Measurements from ENCODE around the gene RAG2. TPM values are rescaled to one million over a fixed set of nuclear protein-coding genes. Genes with fewer than 3 reads are reported as not detected.

RAG2 gene
- total RNA-seq, 1 donor from 2014 or later, result not detected

- no peak within 1 kb of the TSS for H3K4me3 Mint-ChIP-seq (ENCODE audit: unreplicated experiment)
- TF ChIP-seq CTCF (IDR thresholded peaks at IDR 0.05; ENCODE audit: partially characterized antibody, unreplicated experiment), result no peak
- H3K4me1 Mint-ChIP-seq (ENCODE audit: low read depth, unreplicated experiment), result peaks cover 9% of the 10 kb centered on the region
- no peak within 1 kb of the TSS for H3K27ac Mint-ChIP-seq (ENCODE audit: unreplicated experiment)
- no peaks in the 10 kb centered on the region for H3K36me3 Mint-ChIP-seq (ENCODE audit: unreplicated experiment)
- peaks cover 8% of the 10 kb centered on the region for H3K27me3 Mint-ChIP-seq (ENCODE audit: unreplicated experiment)
- peaks cover 2% of the 10 kb centered on the region for H3K9me3 Mint-ChIP-seq (ENCODE audit: unreplicated experiment)
- no peak for DNase-seq
Observed at GRCh38 chr11:36567694-36568093, 30.3 kb downstream of the RAG2 start, which contains the start of gene RAG1. Gene RAG1 (plus strand): TSS chr11:36568007. CDS start chr11:36573305, 5,298 bp downstream.

DNA sequence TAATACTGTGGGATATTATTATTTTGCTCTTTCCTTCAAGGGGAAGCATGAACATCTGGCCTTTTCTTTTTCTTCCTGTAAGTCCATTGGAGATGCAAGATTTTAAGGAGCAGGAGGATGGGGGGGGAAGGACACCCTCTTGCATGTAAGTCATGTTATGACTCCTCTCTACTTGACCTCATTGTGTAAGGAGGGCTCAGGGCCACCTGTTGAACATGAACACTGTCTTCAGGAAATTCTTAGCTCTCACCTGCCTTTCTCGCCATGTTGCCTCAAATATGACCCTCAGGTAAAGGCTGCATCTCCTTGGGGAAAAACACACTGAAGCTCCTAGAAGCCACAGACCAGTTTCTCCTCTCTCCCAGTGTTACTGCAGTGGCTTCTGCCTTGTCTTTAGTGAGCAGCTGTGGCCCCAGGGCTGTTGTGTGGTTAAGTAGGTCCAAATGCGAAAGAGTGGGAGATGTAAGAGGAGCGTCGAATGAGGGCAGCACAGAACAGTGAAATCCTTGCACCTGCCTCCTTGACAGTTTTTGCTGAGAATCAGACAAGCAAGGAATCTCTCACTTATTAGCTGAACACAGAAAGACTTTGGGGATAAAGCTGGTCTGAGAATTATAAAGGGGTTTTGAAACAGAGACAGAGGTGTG, 31.5 kb downstream of the RAG2 start:
- H3K27me3 Mint-ChIP-seq (ENCODE audit: unreplicated experiment), result peaks cover 8% of the 10 kb centered on the region
- H3K4me1 Mint-ChIP-seq (ENCODE audit: low read depth, unreplicated experiment), result peaks cover 9% of the 10 kb centered on the region
- no peaks in the 10 kb centered on the region for H3K36me3 Mint-ChIP-seq (ENCODE audit: unreplicated experiment)
- H3K27ac Mint-ChIP-seq (ENCODE audit: unreplicated experiment), result no peak overlapping the region
- no peak for DNase-seq
- no peak overlapping the region for H3K4me3 Mint-ChIP-seq (ENCODE audit: unreplicated experiment)
- no peak for TF ChIP-seq CTCF (IDR thresholded peaks at IDR 0.05; ENCODE audit: partially characterized antibody, unreplicated experiment)
- peaks cover 2% of the 10 kb centered on the region for H3K9me3 Mint-ChIP-seq (ENCODE audit: unreplicated experiment)

DNA sequence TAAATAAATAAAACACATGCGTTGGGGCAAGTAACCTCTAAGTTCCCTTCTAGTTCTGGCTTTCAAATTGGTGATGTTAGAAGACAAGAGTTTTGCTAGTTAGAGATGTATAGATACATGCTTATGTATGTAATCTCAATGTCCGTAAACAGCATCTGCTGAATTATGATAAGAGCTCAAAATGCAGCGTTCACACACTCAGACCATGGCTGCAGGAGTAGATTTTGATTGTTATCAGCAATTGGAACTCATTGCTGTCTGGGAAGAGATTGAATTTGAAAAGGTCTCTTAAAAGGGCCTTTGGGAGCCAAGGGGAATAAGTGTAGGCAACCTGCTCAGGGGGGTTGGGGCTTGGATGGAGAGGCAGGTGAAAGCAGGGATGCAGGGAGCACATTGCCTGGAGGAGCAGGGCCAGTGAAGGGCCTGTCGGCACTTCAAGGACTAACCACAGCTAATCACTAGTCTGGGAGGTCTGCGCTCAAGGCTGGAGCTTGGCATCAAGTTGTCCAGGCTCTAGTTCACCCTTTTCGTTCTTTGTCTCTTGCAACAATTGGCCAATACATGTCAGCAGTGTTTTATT, 32.9 kb downstream of the RAG2 start:
- no peak overlapping the region for H3K4me3 Mint-ChIP-seq (ENCODE audit: unreplicated experiment)
- no peaks in the 10 kb centered on the region for H3K36me3 Mint-ChIP-seq (ENCODE audit: unreplicated experiment)

GRCh38 chr11:36564376-36565030, 33.5 kb downstream of the RAG2 start:
- Mint-ChIP-seq H3K36me3 (ENCODE audit: unreplicated experiment) (no peaks in the 10 kb centered on the region), H3K27me3 (ENCODE audit: unreplicated experiment) (peaks cover 8% of the 10 kb centered on the region), H3K4me1 (ENCODE audit: low read depth, unreplicated experiment) (peaks cover 9% of the 10 kb centered on the region), H3K9me3 (ENCODE audit: unreplicated experiment) (peaks cover 2% of the 10 kb centered on the region), H3K27ac (ENCODE audit: unreplicated experiment) (no peak overlapping the region), H3K4me3 (ENCODE audit: unreplicated experiment) (peak overlapping the region; percentile 81)
- TF ChIP-seq CTCF (IDR thresholded peaks at IDR 0.05; ENCODE audit: partially characterized antibody, unreplicated experiment), result peak; percentile 39
- peak; percentile 51 for DNase-seq

More for the DNA sequence above, 32.9 kb downstream of the RAG2 start:
- Mint-ChIP-seq H3K27me3 (ENCODE audit: unreplicated experiment) (peaks cover 8% of the 10 kb centered on the region), H3K27ac (ENCODE audit: unreplicated experiment) (no peak overlapping the region), H3K4me1 (ENCODE audit: low read depth, unreplicated experiment) (peaks cover 9% of the 10 kb centered on the region), H3K9me3 (ENCODE audit: unreplicated experiment) (peaks cover 2% of the 10 kb centered on the region)
- no peak for DNase-seq
- TF ChIP-seq CTCF (IDR thresholded peaks at IDR 0.05; ENCODE audit: partially characterized antibody, unreplicated experiment), result no peak
